Epithelial cell of prostate (primary cell): Measurements from ENCODE around the gene AP1AR.
"Not testable (repeated sequence)": the region's sequence is repeated elsewhere in the genome, so short reads cannot be mapped to it uniquely, and the experiment has no call there.

Experiments used
- DNase-seq: peaks from one replicate; pipeline ENCODE4 v3.0.0-alpha.2; 2011; ENCODE audit warnings: low read depth, low spot score
- H3K27ac ChIP-seq: fragments of 450-650 bp; 2 replicates; pipeline ENCODE4 v1.5.1; 2017; ENCODE audit warnings: mild to moderate bottlenecking

AP1AR gene

GRCh38 chr4:112231779-112232713, at the start of gene AP1AR:
Gene AP1AR, plus strand, starts transcription at chr4:112231787. Its CDS starts 305 bp downstream, at chr4:112232092.
- DNase-seq: no peak

GRCh38 chr4:112182604-112183003, 49.0 kb upstream of the AP1AR start:
- H3K27ac ChIP-seq: no peak overlapping the region
- no peak for DNase-seq

More at GRCh38 chr4:112231779-112232713, at the start of gene AP1AR:
- peak within 1 kb of the TSS; percentile 99 for H3K27ac ChIP-seq

- no peak for DNase-seq
- no peak overlapping the region for H3K27ac ChIP-seq
Measured at GRCh38 chr4:112183252-112183651, 48.3 kb upstream of the AP1AR start.

GRCh38 chr4:112184438-112184837, 47.1 kb upstream of the AP1AR start:
- no peak overlapping the region for H3K27ac ChIP-seq
- DNase-seq: no peak

GRCh38 chr4:112185334-112185733, 46.3 kb upstream of the AP1AR start:
- H3K27ac ChIP-seq: no peak overlapping the region
- DNase-seq: no peak

- DNase-seq: no peak
- H3K27ac ChIP-seq: no peak overlapping the region
Measured at GRCh38 chr4:112185740-112186670, 45.6 kb upstream of the AP1AR start.

- H3K27ac ChIP-seq: no peak overlapping the region
- DNase-seq: no peak
Measured at GRCh38 chr4:112189754-112190153, 41.8 kb upstream of the AP1AR start.

- no peak for DNase-seq
- H3K27ac ChIP-seq: no peak overlapping the region
Measured at GRCh38 chr4:112190684-112191083, 40.9 kb upstream of the AP1AR start.

- DNase-seq: no peak
- H3K27ac ChIP-seq: no peak overlapping the region
Measured at GRCh38 chr4:112196461-112196860, 35.1 kb upstream of the AP1AR start.

- no peak for DNase-seq
- H3K27ac ChIP-seq: no peak overlapping the region
Measured at GRCh38 chr4:112199041-112199440, 32.5 kb upstream of the AP1AR start.

GRCh38 chr4:112201915-112202505, 29.6 kb upstream of the AP1AR start:
- no peak for DNase-seq

GRCh38 chr4:112203593-112203992, 28.0 kb upstream of the AP1AR start:
- DNase-seq: no peak

More at GRCh38 chr4:112201915-112202505, 29.6 kb upstream of the AP1AR start:
- H3K27ac ChIP-seq: no peak overlapping the region

GRCh38 chr4:112206431-112206830, 25.2 kb upstream of the AP1AR start:
- no peak overlapping the region for H3K27ac ChIP-seq
- no peak for DNase-seq

More at GRCh38 chr4:112203593-112203992, 28.0 kb upstream of the AP1AR start:
- no peak overlapping the region for H3K27ac ChIP-seq

GRCh38 chr4:112208137-112209095, 23.2 kb upstream of the AP1AR start:
- DNase-seq, H3K27ac ChIP-seq: not testable (repeated sequence)

- no peak for DNase-seq
- no peak overlapping the region for H3K27ac ChIP-seq
Measured at GRCh38 chr4:112210777-112211176, 20.8 kb upstream of the AP1AR start.

- DNase-seq: no peak
- H3K27ac ChIP-seq: peak overlapping the region; percentile 51
Measured at GRCh38 chr4:112213091-112213490, 18.5 kb upstream of the AP1AR start.

GRCh38 chr4:112213856-112214255, 17.7 kb upstream of the AP1AR start:
- no peak for DNase-seq
- peak overlapping the region; percentile 51 for H3K27ac ChIP-seq

GRCh38 chr4:112214390-112215264, 17.0 kb upstream of the AP1AR start:
- no peak for DNase-seq
- H3K27ac ChIP-seq: peak overlapping the region; percentile 51
